NCI-H345 treated with DMSO at 0.1 percent for 48 hours (cell line): ENCODE data around the gene GRIFIN.

Source experiments
- DNase-seq: peaks from one replicate; lab custom pipeline; 2025; ENCODE audit not compliant: unreplicated experiment; lab: John Stamatoyannopoulos, UW

The GRIFIN gene

GRCh38 chr7:2499181-2499580 lies 23.0 kb upstream of the GRIFIN start:
- DNase-seq: no peak

GRCh38 chr7:2498708-2499107 lies 22.5 kb upstream of the GRIFIN start:
- DNase-seq: no peak

GRCh38 chr7:2497500-2498336 lies 21.5 kb upstream of the GRIFIN start:
- no peak for DNase-seq

DNA sequence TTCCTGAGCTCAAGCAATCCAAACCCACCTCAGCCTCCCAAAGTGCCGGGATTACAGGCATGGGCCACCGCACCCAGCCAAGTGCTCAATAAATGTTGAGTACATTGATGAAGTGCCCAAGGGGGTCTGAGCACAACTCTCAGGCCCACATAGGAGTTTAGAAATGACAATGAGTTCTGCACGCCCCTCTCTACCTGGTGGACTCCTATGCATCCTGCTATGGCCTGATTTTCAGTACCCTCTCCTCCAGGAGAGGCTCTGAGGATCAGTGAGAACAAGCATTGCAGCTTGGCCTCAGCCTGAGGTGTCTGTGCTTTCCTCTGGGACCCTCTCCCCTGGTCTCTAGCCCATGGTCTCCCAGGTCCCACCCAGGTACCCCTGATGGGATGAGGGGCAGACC lies 20.9 kb upstream of the GRIFIN start:
- DNase-seq: no peak

DNA sequence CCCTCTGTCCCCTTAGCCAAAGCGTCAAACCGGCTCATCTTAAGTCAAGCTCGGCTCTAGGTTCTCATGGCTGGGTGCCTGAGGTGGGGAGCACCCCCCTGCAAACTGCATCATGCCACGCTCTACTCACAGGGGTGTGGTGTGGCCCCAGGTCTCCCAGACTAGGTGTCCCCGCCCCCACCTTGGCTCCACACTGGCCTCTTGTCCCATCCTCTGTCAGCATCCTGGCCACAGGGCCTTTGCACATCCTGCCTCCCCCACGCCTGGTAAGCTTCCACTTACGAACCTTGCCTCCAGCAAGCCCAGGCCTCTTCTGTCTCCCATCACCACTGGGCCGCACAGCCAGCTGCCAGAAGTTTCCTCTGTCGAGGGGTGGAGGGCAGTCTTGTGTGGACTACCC lies 20.2 kb upstream of the GRIFIN start:
- DNase-seq: no peak

DNA sequence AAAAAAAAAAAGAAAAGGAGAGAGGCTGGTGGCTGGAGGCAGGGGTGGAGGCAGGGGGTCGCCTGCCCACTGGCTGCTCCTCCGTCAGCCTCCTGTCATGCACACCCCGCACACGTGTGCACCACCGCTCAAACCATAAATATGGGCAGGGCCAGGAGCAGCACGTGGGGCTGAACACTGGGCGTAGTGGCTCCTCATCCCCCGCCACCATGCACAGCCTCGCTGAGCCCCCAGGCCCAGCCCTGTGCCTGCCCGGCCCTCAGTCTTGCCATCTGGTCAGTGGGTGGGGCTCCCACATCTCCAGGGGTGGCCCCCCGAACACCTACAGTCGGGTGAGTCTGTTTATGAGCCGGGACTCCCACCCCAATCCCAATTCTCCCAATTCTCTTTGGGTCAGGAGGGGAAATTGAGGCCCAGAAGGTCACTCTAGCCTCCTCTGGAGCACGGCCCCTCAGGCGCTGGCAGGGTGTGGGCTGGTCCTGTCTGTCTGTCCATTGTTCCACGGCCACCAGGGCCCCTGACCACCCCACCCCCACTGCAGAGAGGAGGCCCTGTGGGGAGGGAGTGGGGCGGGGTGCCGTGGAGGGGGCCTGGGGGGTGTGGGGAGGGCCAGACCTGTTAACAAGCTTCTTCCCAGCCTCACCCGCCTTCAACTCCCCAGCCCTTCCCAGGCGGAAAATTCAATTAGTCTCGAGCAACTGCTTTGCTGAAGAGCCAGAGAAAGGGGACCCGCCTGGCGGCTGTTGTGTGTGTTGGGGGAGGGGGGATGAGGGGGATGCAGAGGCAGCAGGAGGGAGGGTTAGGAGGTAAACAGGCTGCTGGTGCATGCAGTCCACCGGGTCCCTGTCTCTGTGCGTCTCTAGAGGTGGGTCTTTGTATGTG lies 19.5 kb upstream of the GRIFIN start:
- DNase-seq: no peak

DNA sequence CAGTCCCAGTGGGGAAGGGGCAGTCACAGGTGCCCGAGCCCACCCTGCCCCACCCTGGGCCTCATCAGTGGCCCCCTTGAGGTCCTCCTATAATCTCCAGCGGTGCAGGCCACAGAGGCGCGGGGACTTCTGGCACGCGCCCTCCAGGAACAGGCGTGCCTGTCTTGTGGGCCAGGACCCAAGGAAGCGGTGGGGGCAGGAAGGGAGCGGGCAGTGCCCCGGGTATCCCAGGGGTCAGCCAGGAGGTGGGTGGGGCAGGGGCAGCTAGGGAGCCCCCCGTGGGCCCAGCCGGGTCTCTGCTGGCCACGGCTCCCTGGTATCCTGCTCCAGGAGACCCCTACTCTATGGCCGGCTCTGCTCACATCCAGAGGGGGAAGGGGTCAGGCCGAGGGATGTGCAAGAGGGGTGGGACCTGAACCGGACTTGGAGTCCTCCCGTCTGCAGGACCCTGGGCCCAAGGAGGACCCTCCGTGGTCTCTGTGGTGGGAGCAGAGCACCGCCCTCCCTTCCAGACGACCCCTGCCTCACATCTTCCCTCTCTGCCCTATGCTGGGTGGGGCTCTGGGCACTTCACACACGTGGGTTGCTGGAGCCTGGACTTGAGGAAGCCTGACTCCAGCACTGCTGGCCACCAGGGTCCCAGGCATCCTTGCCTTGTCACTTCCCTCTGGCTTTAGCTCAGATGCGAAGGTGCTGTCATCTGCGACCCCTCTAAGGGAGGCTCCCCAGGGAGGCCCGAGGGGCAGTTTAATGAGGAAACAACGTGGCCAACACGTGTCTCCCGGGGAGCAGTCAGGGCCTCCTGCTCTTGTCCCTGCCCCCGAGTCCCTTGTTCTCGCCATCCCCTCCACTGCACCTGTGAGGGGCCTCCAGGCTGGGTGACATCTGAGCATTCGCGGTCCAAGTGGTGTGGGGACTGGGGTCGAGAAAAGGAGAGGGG lies 18.3 kb upstream of the GRIFIN start:
- DNase-seq: no peak

GRCh38 chr7:2493205-2494164 lies 17.3 kb upstream of the GRIFIN start:
- no peak for DNase-seq

DNA sequence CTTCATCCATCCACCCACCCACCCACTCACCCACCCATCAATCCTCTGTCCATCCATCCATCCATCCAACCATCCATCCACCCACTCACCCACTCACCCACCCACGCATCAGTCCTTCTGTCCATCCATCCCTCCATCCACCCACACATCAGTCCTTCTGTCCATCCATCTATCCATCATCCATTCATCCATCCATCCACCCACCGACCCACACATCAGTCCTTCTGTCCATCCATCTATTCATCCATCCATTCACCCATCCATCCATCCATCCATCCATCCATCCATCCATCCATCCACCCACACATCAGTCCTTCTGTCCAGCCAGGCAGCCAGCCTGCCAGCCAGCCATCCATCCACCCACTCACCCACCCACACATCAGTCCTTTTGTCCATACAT lies 15.8 kb upstream of the GRIFIN start:
- no peak for DNase-seq

- DNase-seq: no peak
Measured at GRCh38 chr7:2490181-2490651, 14.0 kb upstream of the GRIFIN start.

- no peak for DNase-seq
Measured at GRCh38 chr7:2488681-2489080, 12.5 kb upstream of the GRIFIN start.

DNA sequence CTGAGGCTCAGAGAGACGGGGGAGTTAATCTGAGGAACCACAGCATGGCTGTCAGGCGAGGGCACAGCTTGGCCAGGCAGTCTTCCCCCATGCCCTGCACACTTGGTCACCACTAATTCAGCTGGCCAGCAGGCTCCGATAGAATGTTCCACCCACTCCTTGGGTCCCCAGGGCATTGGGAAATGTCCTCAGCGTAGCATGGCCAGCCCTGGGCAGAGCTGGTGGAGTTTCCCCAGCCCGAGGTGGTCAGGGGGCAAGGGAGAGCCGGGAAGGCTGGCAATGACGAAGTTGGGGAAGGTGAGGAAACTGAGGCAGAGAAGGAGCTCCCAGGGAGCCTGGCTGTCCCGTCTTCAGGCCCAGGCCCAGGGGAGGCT lies 12.1 kb upstream of the GRIFIN start:
- no peak for DNase-seq

DNA sequence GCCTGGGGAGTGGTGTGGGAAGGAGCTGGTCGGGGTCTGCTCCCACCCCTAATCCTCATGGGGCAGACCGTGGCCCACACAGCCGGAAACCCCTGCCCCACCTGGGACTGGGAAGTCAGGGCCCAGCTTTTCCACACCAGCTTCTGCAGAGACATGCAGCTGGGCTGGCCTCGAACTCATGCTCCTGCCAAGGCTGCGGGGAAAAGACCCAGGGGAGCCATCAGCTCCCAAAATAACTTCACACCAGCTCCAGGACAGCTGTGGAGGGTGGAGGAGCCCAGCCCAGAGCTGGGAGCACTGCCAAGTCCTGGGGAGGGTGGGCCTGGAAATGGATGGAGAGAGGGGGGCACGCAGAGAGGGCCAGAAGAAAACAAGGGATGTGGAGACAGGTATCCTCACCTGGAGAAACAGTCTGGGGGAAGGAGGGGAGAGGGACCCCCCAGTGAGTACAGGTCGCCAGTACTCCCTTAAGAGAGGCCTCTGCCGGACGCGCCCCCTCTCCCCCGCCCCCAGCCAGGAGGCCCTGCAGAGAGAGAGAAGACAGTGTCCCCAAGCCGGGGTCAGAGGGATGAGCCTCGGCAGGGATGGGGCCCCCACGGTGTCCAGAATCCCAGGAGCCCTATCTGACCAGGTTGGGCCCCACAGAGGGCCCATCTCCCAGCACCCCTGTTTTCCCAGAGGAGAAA lies 11.5 kb upstream of the GRIFIN start:
- no peak for DNase-seq

DNA sequence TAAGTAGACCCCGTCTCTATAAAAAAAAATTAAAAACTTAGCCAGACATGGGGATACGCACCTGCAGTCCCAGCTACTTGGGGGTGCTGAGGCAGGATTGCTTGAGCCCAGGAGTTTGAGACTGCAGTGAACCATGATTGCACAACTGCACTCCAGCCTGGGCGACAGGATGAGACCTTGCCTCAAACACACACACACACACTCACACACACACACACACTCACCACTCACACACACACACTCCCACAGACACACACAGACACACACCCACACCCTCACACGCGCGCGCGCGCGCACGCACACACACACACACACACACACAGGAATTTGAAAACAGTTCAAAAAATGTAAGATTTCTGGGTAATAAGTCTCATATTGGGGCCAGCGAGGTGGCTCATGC lies 8.7 kb upstream of the GRIFIN start:
- DNase-seq: no peak

DNA sequence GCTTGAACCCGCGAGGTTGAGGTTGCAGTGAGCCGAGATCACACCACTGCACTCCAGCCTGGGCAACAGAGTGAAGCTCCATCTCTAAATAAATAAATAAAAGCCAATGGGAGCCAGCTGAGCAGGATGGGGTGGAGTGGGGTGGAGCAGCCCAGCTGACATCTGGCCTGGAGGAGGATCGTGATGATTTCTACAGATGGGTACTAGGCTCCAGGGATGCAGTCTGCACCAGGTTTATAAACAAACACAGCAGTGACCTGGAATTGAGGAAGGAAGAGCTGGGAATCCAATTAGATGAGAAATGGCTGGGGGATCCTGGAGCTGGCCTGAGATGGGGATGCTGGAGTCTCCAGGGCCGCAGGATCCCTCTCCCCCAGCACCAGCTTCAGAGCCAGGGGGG lies 7.3 kb upstream of the GRIFIN start:
- DNase-seq: no peak

DNA sequence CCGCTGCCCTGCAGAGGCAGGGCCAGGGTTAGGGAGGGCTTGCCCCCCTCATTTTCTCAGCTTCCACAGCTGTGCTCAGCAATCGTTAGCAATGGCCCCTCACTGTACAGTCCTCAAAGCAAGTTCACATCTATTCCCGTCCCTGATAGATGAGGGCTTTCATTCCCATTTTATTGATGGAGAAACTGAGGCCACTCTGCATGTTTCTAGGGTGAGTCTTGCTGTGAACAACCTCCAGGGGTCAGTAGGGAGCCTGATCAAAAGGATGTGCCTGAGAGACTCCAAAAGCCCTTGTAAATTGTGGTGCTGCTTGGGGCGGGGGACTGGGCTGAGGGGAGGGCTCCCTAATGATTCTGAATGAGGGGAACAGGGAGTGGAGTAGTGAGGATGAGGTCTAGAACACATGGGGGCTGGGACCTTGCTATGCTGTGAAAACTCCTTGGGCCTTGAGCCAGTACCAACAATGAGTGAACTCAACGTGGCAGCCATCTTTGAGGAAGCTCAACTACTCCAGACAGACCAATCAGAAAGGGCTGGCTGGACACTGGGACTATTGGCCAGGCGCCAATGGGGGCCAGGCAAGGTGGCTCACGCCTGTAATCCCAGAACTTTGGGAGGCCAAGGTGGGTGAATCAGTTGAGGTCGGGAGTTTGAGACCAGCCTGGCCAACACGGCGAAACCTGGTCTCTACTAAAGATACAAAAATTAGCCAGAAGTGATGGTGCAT lies 6.7 kb upstream of the GRIFIN start:
- DNase-seq: no peak

DNA sequence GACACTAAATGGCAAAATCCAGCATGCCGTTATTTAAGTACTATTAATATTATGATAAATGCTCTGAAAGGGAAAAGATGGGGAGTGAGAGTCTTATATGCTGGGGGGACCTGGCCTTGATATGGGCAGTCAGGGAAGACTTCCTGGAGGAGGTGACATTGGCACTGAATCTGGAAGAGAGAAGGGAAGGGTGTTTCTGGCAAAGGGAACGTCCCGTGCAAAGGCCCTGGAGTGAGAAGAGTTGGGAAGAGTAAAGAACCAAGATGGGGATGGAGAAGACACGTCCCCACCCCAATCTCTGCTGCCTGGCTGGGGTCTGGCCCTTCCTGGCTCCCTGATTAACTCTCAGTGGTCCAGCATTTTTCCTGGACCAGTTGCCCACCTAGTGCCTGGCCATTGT lies 5.0 kb upstream of the GRIFIN start:
- DNase-seq: no peak

DNA sequence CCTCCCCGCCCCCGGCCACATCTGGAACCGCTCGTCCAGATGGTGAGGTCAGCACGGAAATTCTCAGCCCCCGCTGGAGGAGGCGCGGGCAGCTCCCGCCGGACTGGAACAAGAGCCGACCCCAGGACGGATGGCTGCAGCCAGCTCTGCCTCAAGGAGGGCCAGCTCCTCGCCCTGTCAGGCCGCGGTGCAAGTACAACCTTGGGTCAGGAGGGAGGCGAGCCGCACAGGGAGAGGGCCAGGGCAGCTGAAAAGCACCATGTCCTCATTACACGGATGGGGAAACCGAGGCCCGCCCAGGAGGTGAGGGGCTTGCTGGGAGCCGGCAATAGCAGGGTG lies 3.8 kb upstream of the GRIFIN start:
- no peak for DNase-seq
